Fibroblast of lung (primary cell): ENCODE measurements around the gene GJD3. TPM values are rescaled to one million over a fixed set of nuclear protein-coding genes. Genes with fewer than 3 reads are reported as not detected.
A peak's percentile ranks its signal among the peaks of the same experiment; 100 is the strongest.

Experiments used
- DNase-seq, 2 donors: peaks; one replicate each; pipeline versions ENCODE4 v3.0.0 to v3.0.0-alpha.2; 2010; ENCODE audit warnings: low read depth in 2 of 2
- H2AFZ ChIP-seq: 2 replicates; pipeline ENCODE4 v1.5.1; 2012; ENCODE audit warnings: low read length, control low read depth, inconsistent platforms
- H3K27ac ChIP-seq: 2 replicates; pipeline ENCODE4 v1.5.1; 2011; ENCODE audit warnings: low read length, control low read depth; ENCODE audit not compliant: insufficient read depth
- H3K27me3 ChIP-seq: 2 replicates; pipeline ENCODE4 v1.5.1; 2011; ENCODE audit warnings: mild to moderate bottlenecking, low read length; ENCODE audit not compliant: control insufficient read depth, insufficient read depth
- H3K36me3 ChIP-seq: 2 replicates; pipeline ENCODE4 v1.5.1; 2011; ENCODE audit warnings: low read length; ENCODE audit not compliant: control insufficient read depth, insufficient read depth
- H3K4me1 ChIP-seq: 2 replicates; pipeline ENCODE4 v1.5.1; 2011; ENCODE audit warnings: low read length; ENCODE audit not compliant: control insufficient read depth, insufficient read depth; ENCODE audit errors: extremely low read depth
- H3K4me2 ChIP-seq: 2 replicates; pipeline ENCODE4 v1.5.1; 2011; ENCODE audit warnings: low read length, control low read depth; ENCODE audit not compliant: insufficient read depth; ENCODE audit errors: extremely low read depth
- H3K4me3 ChIP-seq, 4 experiments: fragments of 200-600 bp in 1 of 4; sonication (generic) in 1 of 4; replicated peaks in 1 of 4; 2 replicates each; pipeline ENCODE4 v1.5.1; 2011 to 2016; ENCODE audit warnings: low read length in 4 of 4, low read depth in 3 of 4, mild to moderate bottlenecking in 3 of 4, control low read depth in 2 of 4, inconsistent platforms in 1 of 4, mixed read lengths in 1 of 4; ENCODE audit not compliant: insufficient read depth in 1 of 4; ENCODE audit errors: control extremely low read depth in 1 of 4
- H3K79me2 ChIP-seq: 2 replicates; pipeline ENCODE4 v1.5.1; 2012; ENCODE audit warnings: mild to moderate bottlenecking, low read length, inconsistent platforms; ENCODE audit not compliant: control insufficient read depth, insufficient read depth
- H3K9ac ChIP-seq: 2 replicates; pipeline ENCODE4 v1.5.1; 2011; ENCODE audit warnings: mild to moderate bottlenecking, low read length, control low read depth; ENCODE audit not compliant: insufficient read depth
- H3K9me3 ChIP-seq: 2 replicates; pipeline ENCODE4 v1.5.1; 2012; ENCODE audit warnings: low read depth, low read length; ENCODE audit not compliant: control insufficient read depth, insufficient read depth
- H4K20me1 ChIP-seq: 2 replicates; pipeline ENCODE4 v1.5.1; 2011; ENCODE audit warnings: low read length; ENCODE audit not compliant: control insufficient read depth, insufficient read depth; ENCODE audit errors: extremely low read depth
- CTCF ChIP-seq, 2 donors: IDR thresholded peaks in 1 of 2; conservative IDR thresholded peaks in 1 of 2; 1 replicate in 1 of 2; 2 replicates in 1 of 2; pipeline ENCODE4 v1.5.1; 2011 to 2012; ENCODE audit warnings: low read length in 2 of 2, control low read depth in 1 of 2, inconsistent platforms in 1 of 2, low read depth in 1 of 2, mild to moderate bottlenecking in 1 of 2
- EZH2 ChIP-seq: IDR thresholded peaks from 2 replicates; pipeline ENCODE4 v1.5.1; 2012; ENCODE audit warnings: low read length, control low read depth, mild to moderate bottlenecking; ENCODE audit errors: missing control alignments
- polyA plus RNA-seq, 2 donors: library from polyadenylated mRNA; depleted of rRNA in 1 of 2; stranded (reverse) in 1 of 2; unstranded in 1 of 2; fragments of >200 nt; gene quantifications; 2 replicates each; pipeline ENCODE4 v1.2.1, GENCODE V29; 2011 to 2012; ENCODE audit warnings: missing spikeins in 1 of 2
- total RNA-seq: library from RNA; depleted of rRNA; stranded (reverse); fragments of >200 nt; gene quantifications from 2 replicates; pipeline ENCODE4 v1.2.1, GENCODE V29; 2014

Gene GJD3
- total and polyA plus RNA-seq, 2 donors (not counting 1 experiment from before 2014, with no cell fraction given) = 0.99 to 4.3 TPM

GRCh38 chr17:40316571-40317344, 47.8 kb downstream of the GJD3 start:
- peaks cover 62% of the 10 kb centered on the region for H3K4me1 ChIP-seq
- H3K9ac ChIP-seq = peak overlapping the region; percentile 52
- H4K20me1 ChIP-seq = no peaks in the 10 kb centered on the region
- no peaks in the 10 kb centered on the region for H3K9me3 ChIP-seq
- H3K36me3 ChIP-seq = no peaks in the 10 kb centered on the region
- H3K4me2 ChIP-seq = peak overlapping the region; percentile 84
- peaks cover 35% of the 10 kb centered on the region for H3K79me2 ChIP-seq
- no peak overlapping the region for H2AFZ ChIP-seq
- peak overlapping the region in 2 of 4 experiments; percentile 3 to 99 for H3K4me3 ChIP-seq
- TF ChIP-seq EZH2 = no peak
- TF ChIP-seq CTCF (conservative IDR thresholded peaks at IDR 0.05 in 1 of 2, IDR thresholded peaks at IDR 0.05 in 1 of 2; ENCODE audit: low read depth in 1 of 2, low read length in 2 of 2) = no peak
- peak overlapping the region; percentile 72 for H3K27ac ChIP-seq
- no peaks in the 10 kb centered on the region for H3K27me3 ChIP-seq
- DNase-seq = peak; percentile 65 to 83

GRCh38 chr17:40315678-40316570, 48.6 kb downstream of the GJD3 start:
- H3K4me3 ChIP-seq = no peak overlapping the region
- TF ChIP-seq EZH2 = no peak
- no peak for TF ChIP-seq CTCF (conservative IDR thresholded peaks at IDR 0.05 in 1 of 2, IDR thresholded peaks at IDR 0.05 in 1 of 2; ENCODE audit: low read depth in 1 of 2, low read length in 2 of 2)
- H3K4me1 ChIP-seq = peaks cover 59% of the 10 kb centered on the region
- H3K36me3 ChIP-seq = no peaks in the 10 kb centered on the region
- no peaks in the 10 kb centered on the region for H3K9me3 ChIP-seq
- no peak for DNase-seq
- no peak overlapping the region for H2AFZ ChIP-seq
- H3K27me3 ChIP-seq = no peaks in the 10 kb centered on the region
- H4K20me1 ChIP-seq = no peaks in the 10 kb centered on the region
- no peak overlapping the region for H3K9ac ChIP-seq
- H3K27ac ChIP-seq = peak overlapping the region; percentile 24
- H3K79me2 ChIP-seq = peaks cover 26% of the 10 kb centered on the region
- peak overlapping the region; percentile 17 for H3K4me2 ChIP-seq

- H3K9me3 ChIP-seq = no peaks in the 10 kb centered on the region
- H2AFZ ChIP-seq = no peak overlapping the region
- no peaks in the 10 kb centered on the region for H4K20me1 ChIP-seq
- no peak for DNase-seq
- H3K27ac ChIP-seq = no peak overlapping the region
- no peaks in the 10 kb centered on the region for H3K27me3 ChIP-seq
- TF ChIP-seq CTCF (conservative IDR thresholded peaks at IDR 0.05 in 1 of 2, IDR thresholded peaks at IDR 0.05 in 1 of 2; ENCODE audit: low read depth in 1 of 2, low read length in 2 of 2) (no peak), EZH2 (no peak)
- no peak overlapping the region for H3K4me2 ChIP-seq
- H3K36me3 ChIP-seq = no peaks in the 10 kb centered on the region
- H3K4me3 ChIP-seq = no peak overlapping the region
- peaks cover 52% of the 10 kb centered on the region for H3K4me1 ChIP-seq
- no peak overlapping the region for H3K9ac ChIP-seq
- peaks cover 19% of the 10 kb centered on the region for H3K79me2 ChIP-seq
These were observed 49.3 kb downstream of the GJD3 start for GRCh38 chr17:40315206-40315605.
